GM21526 (cell line): ENCODE results near the gene PSMF1.

ENCODE experiments used
- ATAC-seq: cut with Tn5 transposase; IDR thresholded peaks from one replicate; pipeline ENCODE4 v1.9.1; 2021; ENCODE audit warnings: moderate library complexity; ENCODE audit not compliant: unreplicated experiment, low FRiP score

Gene PSMF1

DNA sequence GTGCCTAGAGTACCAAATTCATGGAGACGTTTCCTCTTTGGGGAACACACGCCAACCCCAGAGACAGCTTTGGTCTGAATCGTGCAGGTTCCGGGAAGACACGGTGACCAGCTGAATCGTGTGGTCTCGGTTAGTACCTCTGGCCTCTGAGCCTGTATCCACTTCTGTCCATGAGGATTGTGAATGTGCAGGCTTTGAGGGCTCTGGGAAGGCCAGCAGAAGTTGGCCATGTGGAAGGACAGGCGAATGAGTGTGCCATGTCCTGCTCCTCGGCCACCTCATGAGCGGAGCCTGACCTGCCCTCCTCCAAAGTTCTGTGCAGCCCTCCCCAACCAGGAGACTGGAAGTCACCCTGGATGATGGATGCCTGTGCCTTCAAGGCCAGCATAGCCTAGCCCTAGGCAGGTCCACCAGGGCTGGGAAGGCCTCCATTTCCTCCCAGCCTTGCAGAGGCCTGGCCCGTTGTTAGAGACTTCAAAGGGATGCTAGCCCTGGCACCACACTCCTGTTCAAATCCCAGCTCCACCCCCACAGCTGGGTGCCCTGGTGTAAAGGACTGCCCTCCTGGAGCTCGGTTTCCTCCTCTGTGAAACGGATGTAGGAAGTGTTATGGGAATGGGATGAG lies 68.1 kb downstream of the PSMF1 start:
- no peak for ATAC-seq

DNA sequence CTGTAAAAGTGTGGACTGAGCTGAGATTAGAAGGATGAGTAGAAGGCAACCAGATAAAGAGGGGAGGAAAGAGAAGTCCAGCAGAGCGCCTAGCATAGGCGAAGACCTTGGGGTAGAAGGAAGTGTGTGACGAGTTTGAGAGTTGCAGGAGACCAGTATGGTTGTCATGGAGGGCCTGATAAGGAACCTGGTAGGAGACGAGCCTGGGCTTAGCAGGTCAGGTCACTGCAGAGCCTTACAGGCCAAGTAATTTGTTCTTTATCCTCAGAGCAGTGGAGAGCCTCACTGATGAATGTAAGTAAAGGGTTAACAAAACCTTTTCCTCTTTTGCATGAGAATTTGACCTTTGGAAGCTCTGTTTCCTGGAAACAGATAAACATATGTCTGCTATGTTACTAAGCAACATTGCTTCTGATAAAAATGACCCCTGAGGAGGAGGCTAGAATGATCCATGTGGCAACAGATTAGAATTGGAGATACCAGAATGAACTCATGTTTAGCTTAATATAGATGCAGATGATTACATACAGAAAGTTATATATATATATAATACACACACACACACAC lies 69.3 kb downstream of the PSMF1 start:
- ATAC-seq: no peak

DNA sequence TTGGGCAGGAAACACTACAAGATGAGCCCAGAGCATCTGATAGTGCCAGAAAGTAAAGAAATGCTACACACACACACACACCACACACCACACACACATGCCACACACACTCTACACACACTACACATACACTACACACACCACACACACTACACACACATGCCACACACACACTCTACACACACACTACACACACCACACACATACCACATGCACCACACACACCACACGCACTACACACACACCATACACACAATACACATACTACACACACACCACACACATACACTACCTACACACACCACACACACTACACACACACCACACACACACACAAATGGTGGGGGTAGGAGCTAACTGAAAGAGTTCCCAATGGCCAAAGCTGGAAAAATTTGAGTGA lies 69.9 kb downstream of the PSMF1 start:
- ATAC-seq: no peak

DNA sequence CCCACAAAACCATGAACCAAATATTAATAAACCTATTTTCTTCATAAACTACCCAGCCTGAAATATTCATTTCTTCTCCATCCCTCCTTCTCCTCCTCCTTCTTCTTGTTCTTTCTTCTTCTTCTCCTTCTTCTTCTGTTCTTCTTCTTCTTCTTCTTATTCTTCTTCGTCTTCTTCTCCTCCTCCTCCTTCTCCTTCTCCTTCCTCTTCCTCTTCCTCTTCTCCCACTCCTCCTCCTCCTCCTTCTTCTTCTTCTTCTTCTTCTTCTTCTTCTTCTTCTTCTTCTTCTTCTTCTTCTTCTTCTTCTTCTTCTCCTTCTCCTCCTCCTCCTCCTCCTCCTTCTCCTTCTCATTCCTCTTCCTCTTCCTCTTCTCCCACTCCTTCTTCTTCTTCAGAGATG lies 71.4 kb downstream of the PSMF1 start:
- ATAC-seq: no peak

DNA sequence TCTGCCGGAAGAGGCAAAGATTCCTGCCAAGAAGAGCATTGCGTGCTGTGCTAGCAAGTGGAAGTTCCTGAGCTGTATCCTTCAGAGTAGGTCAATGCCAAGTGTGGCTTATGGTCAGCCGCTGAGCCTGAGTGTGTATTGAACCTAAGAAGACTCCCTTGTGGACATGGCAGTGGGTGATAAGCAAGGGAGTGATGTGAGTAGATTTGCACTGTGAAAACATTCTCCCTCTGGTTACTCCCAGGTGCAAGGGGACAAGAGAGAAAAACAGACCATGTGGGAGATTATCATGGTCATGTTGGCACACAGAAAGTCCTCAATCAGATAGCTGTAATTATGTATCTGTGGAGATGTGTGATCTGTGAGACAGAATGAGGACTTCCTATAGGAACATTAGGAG lies 72.4 kb downstream of the PSMF1 start:
- no peak for ATAC-seq

DNA sequence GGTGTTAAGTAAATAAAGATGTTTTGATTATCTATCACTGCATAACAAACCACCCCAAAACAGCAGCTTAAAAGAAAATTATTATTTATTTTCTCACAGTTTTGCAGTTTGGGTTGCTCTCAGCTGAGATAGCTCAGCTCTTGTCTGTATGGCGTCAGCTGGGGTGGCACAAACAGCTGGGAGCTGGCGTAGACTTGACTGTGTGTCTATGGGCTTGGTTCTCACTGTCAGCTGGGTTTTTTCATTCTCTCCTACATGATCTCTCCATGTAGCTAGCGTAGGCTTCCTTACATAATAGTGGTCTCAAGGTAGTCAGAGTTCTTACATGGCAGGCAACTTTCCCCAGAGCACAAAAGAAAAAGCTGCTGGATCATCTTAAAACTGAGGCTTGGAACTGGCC lies 72.9 kb downstream of the PSMF1 start:
- no peak for ATAC-seq

DNA sequence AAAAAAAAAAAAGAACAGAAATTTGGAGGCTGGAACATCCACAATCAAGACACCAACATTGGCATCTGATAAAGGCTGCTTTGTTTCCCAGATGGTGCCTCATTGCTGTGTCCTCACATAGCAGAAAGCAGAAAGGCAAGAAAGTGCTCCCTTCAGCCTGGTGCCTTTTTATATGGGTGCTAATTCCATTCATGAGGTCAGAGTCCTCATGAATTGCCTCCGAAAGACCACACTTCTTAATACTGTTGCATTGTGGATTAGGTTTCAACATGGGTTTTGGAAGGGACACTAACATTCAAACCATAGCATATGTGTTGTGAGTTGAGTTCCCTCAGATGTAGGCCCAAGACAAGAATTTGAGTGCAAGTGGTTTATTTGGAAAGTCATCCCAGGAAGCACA lies 76.8 kb downstream of the PSMF1 start:
- ATAC-seq: no peak

DNA sequence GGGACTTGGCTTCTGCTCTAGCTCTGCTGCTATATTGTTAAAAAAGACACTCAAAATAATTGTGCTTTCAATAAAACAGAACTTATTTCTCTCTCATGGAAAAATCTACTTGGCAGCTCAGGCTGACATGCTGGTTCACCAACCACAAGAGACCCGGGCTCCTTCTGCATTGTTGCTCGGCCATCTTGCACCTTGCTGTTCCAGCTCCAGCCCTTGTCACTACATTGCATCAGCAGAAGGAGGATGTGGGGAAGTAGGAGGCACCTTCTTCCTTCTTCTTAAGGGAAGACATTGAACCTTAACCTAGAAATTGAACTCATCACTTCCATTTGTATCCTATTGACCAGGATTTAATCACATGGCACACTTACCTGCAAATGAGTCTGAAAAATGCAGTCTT lies 78.2 kb downstream of the PSMF1 start:
- no peak for ATAC-seq

DNA sequence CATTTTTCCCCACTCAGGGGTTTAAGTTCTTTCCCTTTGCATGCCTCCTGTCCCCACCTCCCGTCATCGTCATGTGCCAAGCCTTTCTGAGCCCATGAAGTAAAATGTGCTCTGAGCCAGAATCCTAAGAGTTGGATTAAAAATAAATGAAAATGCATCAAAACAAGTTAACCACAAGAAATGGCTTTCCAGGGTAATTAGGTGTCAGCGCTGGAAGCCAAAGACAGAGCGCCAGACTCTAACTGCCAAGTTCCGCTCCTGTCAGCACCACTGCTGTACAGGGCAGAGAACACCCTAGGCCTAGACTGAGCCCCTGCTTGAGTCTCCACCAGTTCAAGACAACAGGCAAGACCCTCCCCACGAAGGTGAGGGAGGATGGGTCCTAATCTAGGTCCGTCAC lies 79.4 kb downstream of the PSMF1 start:
- ATAC-seq: no peak

DNA sequence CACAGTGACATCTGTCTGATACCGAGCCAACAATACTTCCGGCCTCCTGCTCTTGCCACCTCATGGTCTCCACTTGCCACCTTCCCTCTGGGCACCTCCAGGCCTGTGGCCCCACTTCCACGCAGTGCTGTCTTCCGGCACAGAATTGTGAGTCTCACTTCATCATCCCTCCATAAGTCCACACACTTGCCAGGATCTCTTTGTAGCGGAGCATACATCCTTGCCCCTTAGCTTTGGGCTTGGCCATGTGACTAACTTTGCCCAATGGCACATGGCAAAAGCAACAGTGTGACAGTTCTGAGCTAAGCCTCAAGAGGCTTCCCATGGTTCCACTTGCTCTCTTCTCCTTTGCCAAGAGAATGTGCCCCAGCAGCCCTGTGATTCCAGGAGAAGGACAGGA lies 80.3 kb downstream of the PSMF1 start:
- no peak for ATAC-seq

DNA sequence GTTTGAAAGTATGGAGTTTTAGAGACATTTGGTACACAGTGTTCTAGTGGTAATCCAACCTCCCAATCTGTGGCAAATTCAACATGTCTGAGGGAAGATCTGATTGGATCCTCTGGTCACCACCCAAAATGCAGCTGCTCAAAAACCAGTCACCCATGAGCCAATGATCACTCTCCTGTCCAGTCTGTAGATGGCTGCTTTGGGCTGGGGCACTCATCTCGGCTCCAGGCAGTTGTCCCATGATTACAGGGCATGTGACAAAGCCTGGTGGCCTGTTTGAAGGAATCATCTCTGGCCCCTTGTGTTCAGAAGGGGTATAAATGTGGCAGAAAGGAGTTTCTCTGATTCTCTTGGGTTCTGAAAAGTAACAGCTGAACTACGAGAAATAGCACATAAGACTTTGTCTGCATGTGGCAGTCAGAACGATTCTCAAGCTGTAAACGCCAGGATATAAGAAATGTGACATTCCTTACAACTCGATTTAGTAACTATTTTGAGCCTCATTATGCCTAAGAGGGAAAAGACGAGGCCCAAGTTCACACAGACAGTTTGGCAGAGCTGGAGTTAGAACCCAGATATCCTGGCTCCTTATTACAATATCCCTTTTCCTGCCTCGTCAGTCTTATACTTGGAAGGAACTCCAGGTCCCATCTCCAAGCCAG lies 80.9 kb downstream of the PSMF1 start:
- ATAC-seq: no peak

DNA sequence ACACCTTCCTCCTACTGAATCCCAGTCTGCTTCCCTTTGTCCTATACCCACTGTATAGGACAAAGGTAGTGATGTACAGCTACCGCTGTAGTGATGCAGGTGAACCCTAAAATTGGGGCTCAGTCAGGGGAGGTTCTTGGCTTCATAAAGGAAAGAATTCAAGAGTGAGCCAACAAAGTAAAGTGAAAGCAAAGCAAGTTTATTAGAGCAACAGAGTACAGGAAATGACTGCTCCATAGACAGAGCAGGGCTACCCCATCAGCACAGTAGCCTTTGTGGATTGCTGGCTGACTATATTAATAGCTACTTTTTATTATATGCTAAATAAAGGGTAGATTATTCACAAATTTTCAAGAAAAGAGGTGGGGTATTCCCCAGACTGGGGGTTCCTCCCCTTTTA lies 81.6 kb downstream of the PSMF1 start:
- no peak for ATAC-seq

DNA sequence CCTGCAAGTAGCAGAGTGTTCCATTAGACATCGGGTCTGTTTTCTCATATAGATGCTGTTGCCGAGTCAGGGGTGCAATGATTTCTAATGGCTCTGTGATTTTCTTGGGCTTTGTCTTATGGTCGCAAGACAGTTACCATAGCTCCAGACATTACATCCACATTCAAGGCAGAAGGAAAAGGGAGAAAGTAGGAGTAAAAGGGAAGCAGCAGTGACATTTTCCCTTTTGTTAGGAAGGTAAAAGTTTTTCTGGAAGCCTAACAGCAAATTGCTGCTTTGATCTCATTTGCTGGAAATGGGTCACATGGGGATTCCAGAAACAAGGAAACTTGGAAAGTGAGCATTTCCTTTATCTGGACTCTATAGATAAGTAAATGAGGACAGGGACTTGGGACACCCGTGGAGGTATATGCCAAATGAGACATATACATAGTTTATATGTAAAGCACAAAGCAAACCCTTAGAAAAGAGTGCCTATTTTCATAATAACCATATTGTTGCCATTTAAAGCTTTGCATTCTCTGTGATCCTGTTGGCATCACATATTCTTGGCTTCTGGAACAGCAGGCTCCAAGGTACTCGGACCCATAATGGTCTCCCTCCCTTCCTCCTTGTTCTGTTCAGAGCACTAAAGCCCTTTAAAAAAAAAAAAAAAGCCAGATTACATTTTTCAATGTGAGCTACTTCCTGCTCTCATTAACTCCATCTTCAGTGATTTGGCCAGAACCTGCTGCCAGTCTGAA lies 84.5 kb downstream of the PSMF1 start, which contains the start of gene C20orf202:
C20orf202 (plus strand) TSS at position 693 of the 743 bp plus-strand sequence. CDS start 132 bp downstream, outside the sequence.
- no peak for ATAC-seq

DNA sequence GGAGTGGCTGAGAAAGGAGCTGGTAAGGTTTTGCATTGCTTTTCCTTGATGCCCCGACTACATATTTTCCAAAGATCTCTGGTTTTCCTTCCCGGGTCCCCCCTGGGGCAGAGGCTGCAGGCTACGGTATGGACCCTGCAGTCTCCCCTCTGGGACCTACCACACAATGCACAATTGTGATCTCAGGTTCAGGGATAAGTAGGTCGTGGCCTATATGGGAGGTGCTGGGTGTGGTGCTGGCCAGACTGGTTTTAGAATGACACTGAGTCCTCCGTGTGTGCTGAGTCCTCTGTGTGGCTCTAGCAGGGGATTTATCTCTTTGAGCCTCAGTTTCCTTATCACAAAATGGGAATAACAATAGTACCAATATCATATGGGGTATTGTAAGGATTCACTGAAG lies 85.2 kb downstream of the PSMF1 start:
- ATAC-seq: no peak

DNA sequence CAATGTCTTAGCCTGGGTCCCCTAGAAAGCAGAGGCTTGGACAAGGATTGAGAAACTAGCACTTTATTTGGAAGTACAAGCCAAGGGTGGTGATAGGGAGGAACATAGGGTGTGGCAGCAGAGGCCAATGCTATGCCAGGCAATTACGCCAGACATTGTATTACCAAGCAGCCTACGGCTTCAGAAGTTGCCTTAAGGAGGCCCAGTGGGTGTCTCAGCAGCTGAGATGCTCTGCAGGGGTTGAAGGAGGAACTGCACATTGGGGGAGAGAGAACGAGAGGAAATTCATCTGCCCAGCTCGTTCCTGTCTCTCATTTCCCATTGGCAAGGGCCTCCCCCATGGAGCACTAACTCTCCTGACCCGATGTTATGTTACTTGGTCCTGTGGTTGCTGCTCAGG lies 85.7 kb downstream of the PSMF1 start:
- ATAC-seq: no peak

DNA sequence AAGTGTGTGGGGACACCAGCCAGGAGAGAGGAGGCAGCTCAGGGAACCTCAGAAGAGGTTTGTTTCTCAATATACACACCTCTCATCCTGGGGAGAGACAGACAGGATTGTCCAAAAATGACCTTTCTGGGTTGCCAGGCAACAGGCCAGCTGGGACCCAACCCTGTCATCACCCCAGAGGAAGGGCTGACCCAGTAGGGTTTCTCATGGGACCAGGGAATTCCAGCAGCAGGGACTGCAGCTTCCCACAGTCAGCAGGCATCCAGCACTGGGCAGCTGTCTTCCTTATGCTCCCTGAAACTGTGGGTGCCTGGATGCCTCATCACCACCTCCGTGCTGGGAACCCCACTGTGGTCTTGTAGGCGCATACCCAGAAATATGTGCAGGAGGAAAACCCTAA lies 86.2 kb downstream of the PSMF1 start:
- ATAC-seq: no peak

DNA sequence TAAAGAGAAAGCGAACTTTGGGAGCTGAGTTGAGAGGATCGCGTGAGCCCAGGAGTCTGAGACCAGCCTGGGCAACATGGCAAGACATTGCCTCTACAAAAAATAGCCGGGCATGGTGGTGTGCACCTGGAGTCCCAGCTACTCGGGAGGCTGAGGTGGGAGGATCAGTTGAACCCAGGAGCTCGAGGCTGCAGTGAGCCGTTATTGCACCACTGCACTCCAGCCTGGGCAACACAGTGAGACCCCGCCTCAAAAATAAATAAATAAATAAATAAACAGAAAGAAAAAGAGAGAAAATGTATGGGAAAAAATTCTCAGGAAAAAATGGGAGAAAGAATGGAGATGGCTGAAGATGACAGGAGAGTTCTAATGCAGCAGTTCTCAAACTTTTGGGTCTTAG lies 87.4 kb downstream of the PSMF1 start:
- no peak for ATAC-seq

DNA sequence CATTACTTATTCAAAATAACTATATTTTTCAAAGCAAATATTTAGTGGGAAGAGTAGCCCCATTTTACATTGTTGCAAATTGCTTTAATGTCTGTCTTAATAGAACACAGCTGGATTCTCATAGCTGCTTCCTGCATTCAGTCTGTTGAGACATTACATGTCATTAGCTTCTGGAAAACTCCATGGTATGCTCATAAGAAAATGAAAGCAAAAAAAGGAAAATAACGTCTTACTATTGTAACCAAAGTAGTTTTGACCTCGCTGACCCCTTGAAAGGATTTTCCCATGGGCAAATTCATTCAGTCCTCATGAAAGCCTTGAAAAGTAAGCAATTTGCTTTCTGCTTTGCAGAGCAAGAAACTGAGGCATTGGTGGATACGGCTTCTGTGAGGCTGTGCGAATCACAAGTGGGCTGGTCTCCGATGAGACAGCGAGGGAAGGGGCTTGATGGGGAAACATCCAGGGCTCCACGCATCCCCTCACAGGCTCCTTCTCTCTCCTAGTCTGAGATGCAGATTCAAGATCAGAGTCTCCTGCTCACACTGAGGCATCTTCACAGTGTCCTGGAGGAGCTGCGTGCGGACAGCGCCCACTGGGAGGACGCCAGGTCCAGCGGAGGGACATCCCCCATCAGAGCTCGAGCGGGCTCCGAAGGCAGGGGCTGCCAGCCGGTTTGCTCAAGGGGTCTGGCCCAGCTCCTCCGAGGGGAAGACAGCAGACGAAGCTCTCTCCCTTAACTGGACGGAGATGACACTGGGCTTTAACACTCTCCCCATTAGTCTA lies 88.2 kb downstream of the PSMF1 start:
- no peak for ATAC-seq

DNA sequence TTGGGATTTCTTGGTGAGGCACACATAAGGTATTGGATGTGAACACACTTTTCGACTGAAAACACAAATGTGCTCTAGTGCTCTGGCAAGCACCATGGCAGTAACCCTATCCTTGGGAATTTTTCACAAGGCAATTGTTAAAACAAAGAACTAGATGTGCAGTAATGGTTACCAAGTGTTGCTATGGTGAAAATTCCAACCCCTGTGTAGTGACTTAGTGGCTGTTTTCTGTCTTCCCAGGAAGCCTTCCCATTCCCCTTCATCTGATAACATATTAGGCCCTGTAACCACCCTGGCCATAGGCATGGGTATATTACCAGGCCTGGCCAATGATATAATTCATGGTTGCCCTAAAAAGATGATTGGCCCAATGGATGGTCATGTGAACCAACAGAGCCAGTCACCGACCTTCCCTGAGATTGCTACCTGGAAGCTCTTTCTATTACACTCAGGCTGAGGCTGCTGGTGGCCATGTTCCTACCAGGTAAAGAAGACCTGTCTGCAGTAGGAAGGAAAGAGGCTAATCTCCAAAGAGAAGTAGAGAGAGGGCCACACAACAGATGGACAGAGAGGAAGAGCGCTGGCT lies 89.0 kb downstream of the PSMF1 start:
- ATAC-seq: no peak
